Stimulated activated CD4-positive, alpha-beta T cell treated with anti-CD3 and anti-CD28 coated beads, Interleukin-1b, Interleukin-23, amount 100 ng/mL, for 1 hour (primary cell): ENCODE results near the gene CCDC187.
A peak's percentile ranks its signal among the peaks of the same experiment; 100 is the strongest.

Source experiments
- DNase-seq, 2 donors: peaks; one replicate each; pipeline ENCODE4 v3.0.0-alpha.2; 2020; ENCODE audit warnings: low read depth in 2 of 2

Gene CCDC187

GRCh38 chr9:136312436-136312835, 8.5 kb upstream of the CCDC187 start:
- peak in 1 of 2 donors; percentile 22 for DNase-seq

GRCh38 chr9:136312009-136312375, 8.1 kb upstream of the CCDC187 start:
- no peak for DNase-seq

- no peak for DNase-seq
These were observed 7.4 kb upstream of the CCDC187 start for GRCh38 chr9:136311051-136312008.

- DNase-seq = no peak
These were observed 6.6 kb upstream of the CCDC187 start for GRCh38 chr9:136310273-136311030.

- DNase-seq = no peak
These were observed 5.9 kb upstream of the CCDC187 start for GRCh38 chr9:136309806-136310220.

- DNase-seq = no peak
These were observed 5.4 kb upstream of the CCDC187 start for GRCh38 chr9:136309101-136309801.

GRCh38 chr9:136308702-136309053, 4.8 kb upstream of the CCDC187 start:
- DNase-seq = no peak

GRCh38 chr9:136308006-136308701, 4.3 kb upstream of the CCDC187 start:
- no peak for DNase-seq

- no peak for DNase-seq
These were observed 3.4 kb upstream of the CCDC187 start for GRCh38 chr9:136307215-136307750.

GRCh38 chr9:136306211-136307208, 2.6 kb upstream of the CCDC187 start:
- DNase-seq = no peak

GRCh38 chr9:136305804-136306203, 1.9 kb upstream of the CCDC187 start:
- DNase-seq = no peak

- no peak for DNase-seq
These were observed 1.1 kb upstream of the CCDC187 start for GRCh38 chr9:136304981-136305380.

GRCh38 chr9:136304456-136304855, 562 bp upstream of the CCDC187 start:
- no peak for DNase-seq

GRCh38 chr9:136303066-136303824, 649 bp downstream of the CCDC187 start:
- DNase-seq = no peak

GRCh38 chr9:136302527-136302926, 1.4 kb downstream of the CCDC187 start:
- DNase-seq = no peak

- no peak for DNase-seq
These were observed 3.0 kb downstream of the CCDC187 start for GRCh38 chr9:136300866-136301265.

- no peak for DNase-seq
These were observed 3.8 kb downstream of the CCDC187 start for GRCh38 chr9:136300016-136300545.

GRCh38 chr9:136299541-136299940, 4.4 kb downstream of the CCDC187 start:
- no peak for DNase-seq

GRCh38 chr9:136299116-136299515, 4.8 kb downstream of the CCDC187 start:
- DNase-seq = no peak
